ENCODE results near the gene GPR161.

GRCh38 chr1:168106274-168106673 is 30.5 kb downstream of the GPR161 start:
- TF ChIP-seq, protein P1, sequence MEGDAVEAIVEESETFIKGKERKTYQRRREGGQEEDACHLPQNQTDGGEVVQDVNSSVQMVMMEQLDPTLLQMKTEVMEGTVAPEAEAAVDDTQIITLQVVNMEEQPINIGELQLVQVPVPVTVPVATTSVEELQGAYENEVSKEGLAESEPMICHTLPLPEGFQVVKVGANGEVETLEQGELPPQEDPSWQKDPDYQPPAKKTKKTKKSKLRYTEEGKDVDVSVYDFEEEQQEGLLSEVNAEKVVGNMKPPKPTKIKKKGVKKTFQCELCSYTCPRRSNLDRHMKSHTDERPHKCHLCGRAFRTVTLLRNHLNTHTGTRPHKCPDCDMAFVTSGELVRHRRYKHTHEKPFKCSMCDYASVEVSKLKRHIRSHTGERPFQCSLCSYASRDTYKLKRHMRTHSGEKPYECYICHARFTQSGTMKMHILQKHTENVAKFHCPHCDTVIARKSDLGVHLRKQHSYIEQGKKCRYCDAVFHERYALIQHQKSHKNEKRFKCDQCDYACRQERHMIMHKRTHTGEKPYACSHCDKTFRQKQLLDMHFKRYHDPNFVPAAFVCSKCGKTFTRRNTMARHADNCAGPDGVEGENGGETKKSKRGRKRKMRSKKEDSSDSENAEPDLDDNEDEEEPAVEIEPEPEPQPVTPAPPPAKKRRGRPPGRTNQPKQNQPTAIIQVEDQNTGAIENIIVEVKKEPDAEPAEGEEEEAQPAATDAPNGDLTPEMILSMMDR (IDR thresholded peaks at IDR 0.05), result no peak
- TF ChIP-seq EP300 (IDR thresholded peaks at IDR 0.05), result no peak
- TF ChIP-seq POLR2A (IDR thresholded peaks at IDR 0.05), result no peak
